Stimulated activated CD4-positive, alpha-beta T cell treated with anti-CD3 and anti-CD28 coated beads, TNF-alpha, amount 100 ng/mL, for 1 hour (primary cell): ENCODE measurements around the gene BMP5.

Experiments used
- DNase-seq, 3 donors: peaks; one replicate each; pipeline ENCODE4 v3.0.0-alpha.2; 2020; ENCODE audit warnings: low read depth in 3 of 3, low spot score in 1 of 3

BMP5 gene

DNA sequence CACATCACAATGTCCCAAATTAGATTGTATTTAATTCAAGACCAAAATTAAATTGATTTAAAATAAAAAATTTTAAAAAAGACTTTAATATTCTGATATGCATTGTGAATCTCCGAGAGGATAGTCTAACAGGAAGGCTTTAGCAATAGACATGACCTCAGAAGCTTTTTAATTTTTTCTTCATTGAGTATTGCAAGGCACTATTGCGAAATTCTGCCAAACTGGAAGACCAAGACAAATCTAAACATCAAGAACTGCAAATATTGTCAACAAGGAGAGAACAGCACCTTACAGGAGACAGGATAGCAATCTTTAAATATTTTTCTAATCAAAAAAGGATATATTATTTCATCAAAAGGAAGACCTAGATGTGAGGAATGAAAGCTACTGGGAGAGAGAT, 56.9 kb downstream of the BMP5 start:
- no peak for DNase-seq

DNA sequence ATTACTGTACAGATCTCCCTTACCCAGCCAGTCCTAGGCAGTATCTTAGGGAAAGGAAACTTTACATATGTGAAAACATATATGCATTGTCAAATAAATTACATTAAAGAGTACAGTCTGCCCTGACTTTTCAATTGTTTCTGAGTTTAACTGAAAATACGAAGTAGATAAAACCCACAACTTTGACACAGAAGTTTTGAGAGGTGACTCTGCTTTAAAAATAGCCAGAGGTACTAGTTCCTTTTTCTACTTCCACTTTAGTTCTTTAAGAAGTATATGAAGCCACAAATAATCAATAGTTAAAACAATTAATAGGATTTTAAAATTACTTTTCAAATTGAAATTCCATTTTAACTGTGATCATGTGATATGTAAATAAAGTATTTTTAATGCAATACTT, 62.9 kb downstream of the BMP5 start:
- DNase-seq: no peak

DNA sequence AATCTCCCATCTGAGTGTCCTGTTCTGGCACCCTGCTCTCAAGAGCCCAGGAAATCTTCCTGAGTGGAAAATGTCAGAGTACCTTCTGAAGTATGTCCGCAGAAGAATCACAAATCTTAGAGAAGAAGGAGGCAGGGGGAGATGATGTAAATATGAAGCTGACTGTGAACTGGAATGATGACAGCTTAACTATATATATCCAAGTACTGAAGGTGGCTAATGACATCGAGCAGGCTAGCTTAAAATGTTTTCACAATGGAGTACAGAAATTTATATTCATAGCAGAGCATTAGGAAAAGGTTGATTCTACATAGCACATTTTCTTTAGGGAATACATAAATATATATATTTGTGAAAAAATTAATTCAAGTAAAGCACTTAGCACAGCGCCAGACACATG, 64.3 kb downstream of the BMP5 start:
- no peak for DNase-seq

GRCh38 chr6:55802259-55802658, 73.1 kb downstream of the BMP5 start:
- DNase-seq: no peak

DNA sequence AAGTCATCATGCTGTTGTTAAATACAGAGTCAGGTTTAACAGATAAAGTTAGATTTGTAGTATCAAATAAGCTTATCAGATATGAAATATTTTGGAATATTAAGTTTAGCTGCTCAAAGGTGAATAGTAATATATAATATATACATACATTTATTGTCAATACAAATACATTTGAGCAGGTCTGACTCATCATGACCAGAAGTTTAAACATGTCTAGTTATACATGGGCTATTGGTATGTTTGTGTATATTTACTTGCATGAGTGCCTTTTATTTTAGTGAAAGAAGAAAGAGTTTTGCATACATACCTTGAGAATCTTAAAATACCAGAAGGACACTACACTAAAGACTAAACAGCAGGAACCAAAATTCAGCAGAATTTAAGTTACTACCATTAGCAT, 76.8 kb downstream of the BMP5 start:
- DNase-seq: no peak

DNA sequence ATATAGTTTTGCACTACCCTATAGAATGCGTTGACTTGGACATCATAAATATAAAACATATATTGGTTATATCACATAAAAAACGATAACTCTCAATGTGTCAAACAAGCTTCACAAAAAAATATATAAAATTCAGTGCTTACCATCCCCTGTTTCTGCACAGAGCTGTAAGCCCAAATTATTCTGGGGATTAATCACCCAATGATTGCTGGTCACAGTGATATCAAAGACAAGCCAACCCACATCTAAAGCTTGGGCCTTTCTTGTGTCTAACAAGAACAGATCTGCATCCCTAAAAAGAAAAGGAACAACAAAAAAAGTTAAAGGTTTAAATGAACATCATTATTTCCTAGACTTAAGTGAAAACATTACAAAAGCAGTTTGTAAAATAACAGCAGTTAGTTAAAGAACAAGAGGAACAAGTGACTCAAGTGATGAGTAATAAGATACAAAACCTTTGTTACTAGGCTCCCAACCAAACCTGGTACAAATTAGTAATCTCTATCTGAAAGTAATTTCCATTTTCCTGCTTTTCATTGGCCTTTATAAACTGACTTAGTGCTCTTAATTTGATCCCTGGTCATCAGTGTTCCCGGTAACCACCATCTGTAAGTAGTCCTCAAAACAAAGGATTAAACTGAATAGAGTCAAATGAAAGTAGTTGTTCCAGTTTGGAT, 81.1 kb downstream of the BMP5 start:
- no peak for DNase-seq

GRCh38 chr6:55785273-55785672, 90.1 kb downstream of the BMP5 start:
- no peak for DNase-seq

- DNase-seq: no peak
Measured at GRCh38 chr6:55782275-55782674, 93.1 kb downstream of the BMP5 start.

- DNase-seq: no peak
Measured at GRCh38 chr6:55778705-55779104, 96.7 kb downstream of the BMP5 start.

- no peak for DNase-seq
Measured at GRCh38 chr6:55777469-55777868, 97.9 kb downstream of the BMP5 start.

DNA sequence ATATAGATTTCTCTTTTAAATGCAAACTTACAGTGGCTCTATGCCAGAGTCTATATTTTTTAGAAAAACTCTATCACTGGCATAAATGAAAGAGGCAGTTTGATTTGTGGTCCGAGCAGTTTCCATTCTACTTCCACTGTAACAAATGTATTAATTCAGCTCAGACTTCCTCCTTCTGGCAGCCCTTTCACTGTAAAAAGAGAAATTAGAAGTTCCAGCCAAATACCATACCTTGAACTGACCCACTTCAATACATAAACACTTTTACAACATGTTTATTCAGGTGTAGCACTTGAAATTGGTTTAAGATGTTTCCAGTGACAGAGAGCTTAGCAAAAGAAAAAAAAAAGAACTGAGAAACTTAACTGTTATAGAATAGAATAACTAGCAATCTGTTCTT, 99.3 kb downstream of the BMP5 start:
- DNase-seq: no peak

GRCh38 chr6:55775029-55775318, 100.4 kb downstream of the BMP5 start:
- DNase-seq: no peak

- no peak for DNase-seq
Measured at GRCh38 chr6:55774286-55775028, 100.9 kb downstream of the BMP5 start.

GRCh38 chr6:55773620-55774216, 101.7 kb downstream of the BMP5 start:
- DNase-seq: no peak

DNA sequence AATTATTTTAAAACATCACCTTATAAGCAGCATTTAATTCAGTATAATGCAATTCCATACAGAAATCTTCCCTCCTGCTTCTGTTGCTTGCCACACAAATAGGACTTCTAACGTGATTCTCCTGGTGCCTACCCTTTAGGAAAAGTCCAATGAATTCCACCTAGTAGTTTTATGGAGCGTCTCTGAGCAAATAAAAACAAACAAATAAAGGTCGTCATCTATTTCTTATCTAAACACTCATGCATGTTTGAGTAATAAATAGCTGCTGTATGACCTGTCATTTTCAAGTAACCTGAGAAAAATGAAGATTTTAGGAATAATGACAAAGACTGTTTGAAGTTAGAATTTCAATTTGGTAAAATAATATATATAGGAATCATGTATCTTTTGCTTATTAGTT, 102.7 kb downstream of the BMP5 start:
- no peak for DNase-seq

GRCh38 chr6:55759536-55759935, 115.9 kb downstream of the BMP5 start:
- no peak for DNase-seq

- no peak for DNase-seq
Measured at GRCh38 chr6:55758156-55758937, 117.0 kb downstream of the BMP5 start.

DNA sequence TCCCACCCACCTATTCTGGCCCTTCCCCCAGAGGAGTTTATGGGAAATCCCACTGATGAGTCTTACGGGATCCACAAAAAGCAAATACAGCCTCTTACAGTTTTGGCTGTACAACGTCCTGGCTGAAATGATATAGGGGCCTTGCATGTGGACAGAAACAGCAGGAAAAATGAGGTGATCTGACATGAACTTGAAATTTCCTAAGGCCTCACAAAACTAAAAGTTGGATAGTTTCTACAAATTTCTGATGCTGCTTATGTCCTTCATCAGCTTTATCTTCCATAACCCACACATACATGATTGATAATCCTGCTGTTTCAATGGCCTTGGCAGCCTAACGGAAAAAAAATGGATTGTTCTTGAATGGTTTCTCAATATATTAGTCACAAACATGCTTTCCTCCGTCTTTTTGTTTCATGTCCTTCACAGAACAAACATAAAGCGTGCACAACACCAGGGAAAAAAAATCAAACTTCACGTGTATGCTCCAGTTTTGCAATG, 118.8 kb downstream of the BMP5 start:
- no peak for DNase-seq

- no peak for DNase-seq
Measured at GRCh38 chr6:55748880-55749279, 126.5 kb downstream of the BMP5 start.

GRCh38 chr6:55746473-55746872, 128.9 kb downstream of the BMP5 start:
- no peak for DNase-seq

DNA sequence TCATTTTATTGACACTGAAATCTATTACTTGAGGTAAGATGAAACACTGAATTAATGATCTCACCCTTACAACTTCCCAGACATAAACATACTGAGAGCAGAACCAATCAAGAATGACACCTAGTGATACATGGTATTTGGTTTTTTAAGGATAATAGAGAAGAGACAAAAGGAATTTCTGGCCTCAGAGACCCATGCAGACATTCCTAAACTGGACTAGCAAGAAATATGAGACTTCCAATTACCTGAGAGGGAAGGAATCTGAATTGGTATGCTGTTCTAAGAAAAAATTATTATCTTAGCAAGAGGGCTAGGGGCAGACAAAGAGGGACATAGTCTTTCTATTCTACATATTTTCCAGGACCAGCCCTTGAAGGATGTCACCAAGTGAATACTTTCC, 141.1 kb downstream of the BMP5 start:
- no peak for DNase-seq

GRCh38 chr6:55729665-55730064, 145.7 kb downstream of the BMP5 start:
- no peak for DNase-seq
